Vagina (tissue), 2 donors: ENCODE results near the gene SCMH1.

Source experiments
- CTCF ChIP-seq, 3 experiments: fragments of 450-650 bp in 2 of 3; fragments of 200-600 bp in 1 of 3; sonication (generic) in 1 of 3; IDR thresholded peaks; one replicate each; pipeline ENCODE4 v1.5.1; 2017 to 2019; ENCODE audit warnings: antibody characterized with exemption in 3 of 3, mild to moderate bottlenecking in 2 of 3, moderate library complexity in 2 of 3
- POLR2A ChIP-seq, 2 donors: fragments of 450-650 bp; IDR thresholded peaks; one replicate each; pipeline ENCODE4 v1.6.1; 2017; ENCODE audit warnings: antibody characterized with exemption in 2 of 2, mild to moderate bottlenecking in 2 of 2, moderate library complexity in 2 of 2
- POLR2AphosphoS5 ChIP-seq, 2 donors: sonication (generic); formaldehyde crosslinking; IDR thresholded peaks; one replicate each; pipeline ENCODE4 v1.9.0; 2017; ENCODE audit warnings: antibody characterized with exemption in 2 of 2, mild to moderate bottlenecking in 2 of 2, low read depth in 1 of 2; ENCODE audit not compliant: insufficient read depth in 1 of 2

DNA sequence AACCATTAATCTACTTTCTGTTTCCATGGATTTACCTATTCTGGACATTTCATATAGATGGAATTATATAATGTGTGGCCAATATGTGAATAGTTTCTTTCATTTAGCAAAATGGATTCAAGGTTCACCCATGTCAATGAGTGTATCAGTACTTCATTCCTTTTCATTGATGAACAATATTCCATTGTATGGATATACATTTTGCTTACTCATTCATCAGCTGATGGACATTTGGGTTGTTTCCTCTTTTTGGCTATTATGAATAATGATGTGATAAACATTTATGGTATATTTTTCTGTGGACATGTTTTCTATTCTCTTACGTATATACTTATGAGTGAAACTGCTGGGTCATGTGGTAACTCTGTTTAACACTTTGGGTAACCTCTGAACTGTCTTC, 97.8 kb downstream of the SCMH1 start:
- no peak for TF ChIP-seq CTCF (IDR thresholded peaks at IDR 0.05)
- no peak for TF ChIP-seq POLR2AphosphoS5 (IDR thresholded peaks at IDR 0.05; ENCODE audit: insufficient read depth in 1 of 2, low read depth in 1 of 2)
- no peak for TF ChIP-seq POLR2A (IDR thresholded peaks at IDR 0.05)
